ENCODE results near the gene CLASRP. TPM values are rescaled to one million over a fixed set of nuclear protein-coding genes. Genes with fewer than 3 reads are reported as not detected.

CLASRP gene
- polyA plus RNA-seq, 1 experiment, result 12.4 TPM

DNA sequence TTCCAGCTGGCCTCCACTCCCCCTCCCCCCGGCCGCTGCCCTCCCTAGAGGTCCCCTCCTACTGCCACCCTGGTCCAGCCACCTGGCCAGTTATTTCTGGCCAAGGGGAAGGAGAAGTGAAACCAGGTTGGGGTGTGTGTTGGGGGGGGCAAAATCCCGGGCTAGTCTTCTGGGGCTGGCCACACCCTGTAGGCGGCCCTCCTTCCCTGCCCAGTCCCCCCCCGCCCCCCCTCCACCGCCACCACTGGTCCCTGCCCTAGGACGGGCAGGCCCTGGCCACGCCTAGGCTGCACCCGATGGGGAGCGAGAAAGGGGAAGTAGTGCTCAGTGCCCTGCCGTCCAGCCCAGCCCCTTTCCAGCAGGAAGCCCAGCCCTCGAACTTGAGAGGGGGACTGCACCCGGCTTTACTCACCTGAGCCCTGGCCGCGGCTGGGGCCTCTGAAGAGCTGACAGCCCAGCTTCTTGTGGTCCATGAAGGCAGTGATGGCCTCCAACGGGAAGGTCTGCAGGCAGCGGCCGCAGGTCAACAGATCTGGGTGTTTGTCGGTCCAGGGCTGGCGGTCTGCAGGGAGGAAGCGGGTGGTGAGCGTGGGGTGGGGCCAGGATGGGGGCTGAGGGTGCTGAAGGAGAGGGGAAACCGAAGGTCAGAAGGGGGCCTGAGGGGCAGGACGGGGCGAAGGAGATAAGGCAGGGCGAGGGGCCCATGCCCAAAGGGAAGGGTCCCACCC lies 36.6 kb downstream of the CLASRP start:
- CTCF ChIA-PET, result interaction anchor here (1.1 kb wide), 1 partner anchor 16 kb away, joined by 3 read pairs; no protein-coding TSS in a partner anchor
- Histone ChIP-seq H3K9me3 (ENCODE audit: control insufficient read depth, insufficient read depth, low read length) (no peaks in the 10 kb centered on the region), H3K27ac (ENCODE audit: low read depth, low read length) (no peak overlapping the region), H3K4me3 (ENCODE audit: low read depth, low read length) (peak overlapping the region; percentile 48), H3K27me3 (ENCODE audit: control insufficient read depth, insufficient read depth, low read length) (no peaks in the 10 kb centered on the region)
- POLR2A ChIA-PET, result no interaction called here
- TF ChIP-seq, protein P1, sequence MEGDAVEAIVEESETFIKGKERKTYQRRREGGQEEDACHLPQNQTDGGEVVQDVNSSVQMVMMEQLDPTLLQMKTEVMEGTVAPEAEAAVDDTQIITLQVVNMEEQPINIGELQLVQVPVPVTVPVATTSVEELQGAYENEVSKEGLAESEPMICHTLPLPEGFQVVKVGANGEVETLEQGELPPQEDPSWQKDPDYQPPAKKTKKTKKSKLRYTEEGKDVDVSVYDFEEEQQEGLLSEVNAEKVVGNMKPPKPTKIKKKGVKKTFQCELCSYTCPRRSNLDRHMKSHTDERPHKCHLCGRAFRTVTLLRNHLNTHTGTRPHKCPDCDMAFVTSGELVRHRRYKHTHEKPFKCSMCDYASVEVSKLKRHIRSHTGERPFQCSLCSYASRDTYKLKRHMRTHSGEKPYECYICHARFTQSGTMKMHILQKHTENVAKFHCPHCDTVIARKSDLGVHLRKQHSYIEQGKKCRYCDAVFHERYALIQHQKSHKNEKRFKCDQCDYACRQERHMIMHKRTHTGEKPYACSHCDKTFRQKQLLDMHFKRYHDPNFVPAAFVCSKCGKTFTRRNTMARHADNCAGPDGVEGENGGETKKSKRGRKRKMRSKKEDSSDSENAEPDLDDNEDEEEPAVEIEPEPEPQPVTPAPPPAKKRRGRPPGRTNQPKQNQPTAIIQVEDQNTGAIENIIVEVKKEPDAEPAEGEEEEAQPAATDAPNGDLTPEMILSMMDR (IDR thresholded peaks at IDR 0.05; ENCODE audit: low read depth, low read length), result no peak
- no peak for DNase-seq (ENCODE audit: low read depth, low spot score)

DNA sequence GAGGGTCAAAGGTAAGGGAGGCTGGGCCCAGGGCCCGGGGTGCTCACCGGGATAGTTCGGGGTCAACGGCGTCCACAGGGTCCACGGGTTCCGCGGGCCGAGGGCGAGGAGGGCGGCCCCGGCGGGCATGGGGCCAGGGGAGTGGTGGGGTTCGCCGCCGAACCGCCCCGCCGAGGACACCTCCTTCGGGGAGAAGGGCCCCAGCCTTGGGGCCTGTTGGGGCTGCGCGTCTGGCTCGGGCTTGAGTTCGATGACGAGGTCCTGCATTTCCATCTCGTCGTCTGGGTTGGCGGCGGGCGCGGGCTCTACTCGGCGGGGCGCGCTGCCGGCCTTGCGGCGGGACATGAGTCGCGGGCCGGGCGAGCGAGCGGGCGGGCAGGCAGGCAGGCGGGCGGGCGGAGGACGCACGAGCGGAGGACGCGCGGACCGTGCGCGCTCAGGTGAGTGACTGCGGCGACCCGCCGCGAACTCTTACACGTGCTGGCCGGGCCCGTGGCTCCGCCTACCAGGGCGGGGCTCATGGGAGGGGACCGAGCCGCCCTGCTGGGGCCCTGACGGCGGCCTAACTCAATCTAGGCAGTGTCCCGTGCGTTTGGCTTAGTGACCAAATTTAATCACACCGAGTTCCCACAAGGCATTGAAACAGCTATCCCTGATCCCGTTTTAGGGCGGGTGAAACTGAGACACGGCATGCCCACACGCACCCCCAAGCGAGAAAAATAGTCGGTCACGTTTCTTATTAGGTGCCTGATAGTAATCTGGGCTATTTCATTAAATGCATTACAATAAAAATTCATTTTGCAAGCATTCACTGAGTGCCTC lies 37.4 kb downstream of the CLASRP start, which contains the start of gene ZNF296:
Gene ZNF296, minus strand, starts transcription at position 450 of the 822 bp plus-strand sequence. Its CDS starts 105 bp downstream, at position 345.
- Histone ChIP-seq H3K9me3 (ENCODE audit: control insufficient read depth, insufficient read depth, low read length) (no peaks in the 10 kb centered on the region), H3K27me3 (ENCODE audit: control insufficient read depth, insufficient read depth, low read length) (no peaks in the 10 kb centered on the region), H3K4me3 (ENCODE audit: low read depth, low read length) (peak within 1 kb of the TSS; percentile 48), H3K27ac (ENCODE audit: low read depth, low read length) (no peak within 1 kb of the TSS)
- CTCF ChIA-PET, result interaction anchor here (1.3 kb wide), 1 partner anchor 16 kb away, joined by 5 read pairs; no protein-coding TSS in a partner anchor
- DNase-seq (ENCODE audit: low read depth, low spot score), result no peak
- TF ChIP-seq, protein P1 (IDR thresholded peaks at IDR 0.05; ENCODE audit: low read depth, low read length), result no peak
- POLR2A ChIA-PET, result interaction anchor here (0.6 kb wide), 1 partner anchor 299 kb away, joined by 6 read pairs; no protein-coding TSS in a partner anchor

DNA sequence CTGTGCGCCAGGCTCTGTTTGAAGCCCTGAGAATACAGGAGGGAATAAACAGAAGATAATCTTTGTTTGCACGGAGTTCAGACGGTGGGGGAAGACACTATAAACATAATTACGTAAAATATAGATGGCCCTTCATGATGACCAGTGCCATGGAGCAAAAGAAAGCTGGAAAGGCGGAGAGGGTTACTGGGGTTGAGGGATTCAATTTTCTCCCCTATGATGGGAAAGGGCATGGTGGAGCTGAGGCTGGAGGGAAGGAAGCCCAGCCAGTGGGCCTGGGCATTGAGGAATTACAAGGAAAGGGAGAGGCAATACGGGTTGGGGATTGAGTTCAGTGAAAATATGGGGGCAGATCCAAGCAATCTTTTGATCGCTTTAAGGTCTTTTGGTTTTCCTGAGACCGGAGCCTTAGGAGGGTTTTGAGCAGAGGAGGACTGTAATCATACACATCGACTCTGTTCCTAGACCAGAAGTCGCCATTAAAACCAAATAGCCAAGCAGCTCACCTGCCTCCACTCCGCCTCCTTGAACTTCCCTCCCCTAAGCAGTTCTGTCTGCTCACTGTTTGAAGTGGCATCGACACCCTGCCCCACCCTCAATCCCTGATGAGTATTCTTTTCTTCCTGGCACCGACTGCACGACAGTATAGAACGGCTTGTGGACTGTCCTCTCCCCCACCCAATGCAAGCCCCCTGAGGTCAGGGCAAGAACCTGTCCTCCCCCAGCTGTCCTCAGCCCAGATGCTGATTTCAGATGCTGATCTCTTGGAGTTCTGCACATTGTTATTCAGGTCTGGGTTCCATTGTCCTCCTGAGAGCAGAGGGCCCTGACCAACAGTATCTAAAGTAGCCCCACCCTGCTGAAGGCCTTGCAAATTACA lies 38.2 kb downstream of the CLASRP start:
- POLR2A ChIA-PET, result interaction anchor here (0.6 kb wide), 1 partner anchor 298 kb away, joined by 6 read pairs; no protein-coding TSS in a partner anchor
- Histone ChIP-seq H3K4me3 (ENCODE audit: low read depth, low read length) (no peak overlapping the region), H3K27ac (ENCODE audit: low read depth, low read length) (no peak overlapping the region), H3K27me3 (ENCODE audit: control insufficient read depth, insufficient read depth, low read length) (no peaks in the 10 kb centered on the region), H3K9me3 (ENCODE audit: control insufficient read depth, insufficient read depth, low read length) (no peaks in the 10 kb centered on the region)
- no peak for DNase-seq (ENCODE audit: low read depth, low spot score)
- TF ChIP-seq, protein P1 (IDR thresholded peaks at IDR 0.05; ENCODE audit: low read depth, low read length), result no peak
- CTCF ChIA-PET, result interaction anchor here (1.3 kb wide), 1 partner anchor 17 kb away, joined by 5 read pairs; no protein-coding TSS in a partner anchor

DNA sequence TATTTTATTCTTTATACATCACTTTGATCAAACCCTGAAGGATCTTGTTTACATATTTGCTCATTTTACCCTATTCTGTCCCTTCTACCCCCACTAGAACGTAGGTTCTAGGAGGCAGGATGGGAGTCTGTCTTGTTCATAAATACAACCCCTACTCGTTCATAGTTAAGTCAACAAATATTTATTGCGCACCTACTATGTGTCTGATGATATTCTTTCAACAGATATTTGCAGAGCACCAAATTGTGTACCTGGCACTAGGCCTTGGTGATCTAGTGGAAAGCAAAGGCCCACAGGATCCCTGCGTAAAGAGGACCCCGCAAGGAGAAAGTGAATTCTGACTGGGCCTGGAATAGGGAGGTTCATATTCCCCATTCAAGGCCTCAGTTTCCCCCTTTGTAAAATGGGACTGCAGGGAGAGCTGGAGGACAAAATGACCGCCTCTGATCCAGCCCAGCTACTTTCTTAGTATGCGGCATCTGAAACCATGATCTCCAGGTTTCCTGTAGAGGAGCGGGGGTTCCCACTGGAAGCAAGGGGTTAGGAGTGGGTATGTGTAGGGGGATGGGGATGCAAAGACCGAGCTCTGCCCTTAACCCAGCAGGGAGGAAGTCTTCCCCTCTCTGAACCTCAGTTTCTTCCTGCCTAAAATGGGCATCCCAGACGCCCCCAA lies 39.7 kb downstream of the CLASRP start:
- peak overlapping the region; percentile 98 for H3K4me3 ChIP-seq (ENCODE audit: low read depth, low read length)
- CTCF ChIA-PET, result no interaction called here
- H3K27me3 ChIP-seq (ENCODE audit: control insufficient read depth, insufficient read depth, low read length), result no peaks in the 10 kb centered on the region
- peak overlapping the region; percentile 52 for H3K27ac ChIP-seq (ENCODE audit: low read depth, low read length)
- TF ChIP-seq, protein P1 (IDR thresholded peaks at IDR 0.05; ENCODE audit: low read depth, low read length), result no peak
- DNase-seq (ENCODE audit: low read depth, low spot score), result no peak
- no peaks in the 10 kb centered on the region for H3K9me3 ChIP-seq (ENCODE audit: control insufficient read depth, insufficient read depth, low read length)
- POLR2A ChIA-PET, result interaction anchor here (0.6 to 1.1 kb wide), 3 partner anchors 13 to 40 kb away, joined by 3 to 5 read pairs (median 4); partner anchors contain the start of genes CLASRP and PPP1R37
